CD8-positive, alpha-beta memory T cell (primary cell): Measurements from ENCODE around the gene C1orf74. TPM values are rescaled to one million over a fixed set of nuclear protein-coding genes. Genes with fewer than 3 reads are reported as not detected.
A peak's percentile ranks its signal among the peaks of the same experiment; 100 is the strongest.

Source experiments
- CTCF ChIA-PET: fragments of 350-600 bp; sonication (Branson Sonifier 250); formaldehyde crosslinking; loops from one replicate; lab custom pipeline; 2021; ENCODE audit warnings: antibody characterized with exemption; lab: Charles Lee
- POLR2A ChIA-PET: fragments of 350-600 bp; sonication (Branson Sonifier 250); formaldehyde crosslinking; loops from one replicate; lab custom pipeline; 2021; ENCODE audit warnings: antibody characterized with exemption; lab: Charles Lee
- DNase-seq, 5 donors: peaks; one replicate each; pipeline versions ENCODE4 v3.0.0 to v3.0.0-alpha.2; 2020 to 2022; ENCODE audit warnings: mixed read lengths in 1 of 5
- H3K27ac ChIP-seq: one replicate; pipeline ENCODE4 v1.7.0; 2013; ENCODE audit warnings: low read depth, mild to moderate bottlenecking, low read length, moderate library complexity
- H3K27me3 ChIP-seq: 2 replicates; pipeline ENCODE4 v1.7.0; 2013; ENCODE audit warnings: low read length, mild to moderate bottlenecking; ENCODE audit not compliant: insufficient read depth, poor library complexity, severe bottlenecking
- H3K36me3 ChIP-seq: 2 replicates; pipeline ENCODE4 v1.7.0; 2013; ENCODE audit warnings: mild to moderate bottlenecking, low read length, moderate library complexity; ENCODE audit not compliant: insufficient read depth
- H3K4me1 ChIP-seq: 2 replicates; pipeline ENCODE4 v1.7.0; 2013; ENCODE audit warnings: mild to moderate bottlenecking, low read length, moderate library complexity; ENCODE audit not compliant: insufficient read depth
- H3K4me3 ChIP-seq: 2 replicates; pipeline ENCODE4 v1.7.0; 2013; ENCODE audit warnings: mild to moderate bottlenecking, low read length
- H3K9me3 ChIP-seq: 2 replicates; pipeline ENCODE4 v1.7.0; 2013; ENCODE audit warnings: mild to moderate bottlenecking, low read length
- H3K27ac Mint-ChIP-seq, 8 donors: one replicate each; pipeline ENCODE4 v1.8.0; 2020 to 2021; ENCODE audit warnings: mixed read lengths in 8 of 8, mild to moderate bottlenecking in 6 of 8, inconsistent platforms in 3 of 8, moderate library complexity in 3 of 8
- H3K27me3 Mint-ChIP-seq, 2 donors: one replicate each; pipeline ENCODE4 v1.8.0; 2020 to 2021; ENCODE audit warnings: mixed read lengths in 2 of 2, mild to moderate bottlenecking in 1 of 2, moderate library complexity in 1 of 2
- H3K36me3 Mint-ChIP-seq, 3 donors: one replicate each; pipeline ENCODE4 v1.8.0; 2020 to 2021; ENCODE audit warnings: mixed read lengths in 3 of 3, inconsistent platforms in 1 of 3, mild to moderate bottlenecking in 1 of 3
- H3K4me1 Mint-ChIP-seq, 3 donors: one replicate each; pipeline ENCODE4 v1.8.0; 2020 to 2021; ENCODE audit warnings: mixed read lengths in 3 of 3, inconsistent platforms in 1 of 3, mild to moderate bottlenecking in 1 of 3
- H3K4me3 Mint-ChIP-seq, 7 donors: one replicate each; pipeline ENCODE4 v1.8.0; 2020 to 2021; ENCODE audit warnings: mixed read lengths in 7 of 7, mild to moderate bottlenecking in 6 of 7, moderate library complexity in 4 of 7, inconsistent platforms in 2 of 7
- H3K9me3 Mint-ChIP-seq, 5 donors: one replicate each; pipeline ENCODE4 v1.8.0; 2020 to 2022; ENCODE audit warnings: mixed read lengths in 5 of 5, mild to moderate bottlenecking in 3 of 5, moderate library complexity in 2 of 5, inconsistent platforms in 1 of 5
- polyA plus RNA-seq: library from polyadenylated mRNA; unstranded; fragments of 300-500 nt; fragmentation: Illumina TruSeq; gene quantifications from one replicate; pipeline ENCODE4 v1.2.3, GENCODE V29; 2021
- total RNA-seq, 2 experiments: library from RNA; stranded (reverse); gene quantifications; one replicate each; pipeline ENCODE4 v1.2.3, GENCODE V29; 2021

C1orf74 gene
- total and polyA plus RNA-seq, 3 experiments from 2014 or later = 0.35 to 2.2 (median 2.2) TPM

DNA sequence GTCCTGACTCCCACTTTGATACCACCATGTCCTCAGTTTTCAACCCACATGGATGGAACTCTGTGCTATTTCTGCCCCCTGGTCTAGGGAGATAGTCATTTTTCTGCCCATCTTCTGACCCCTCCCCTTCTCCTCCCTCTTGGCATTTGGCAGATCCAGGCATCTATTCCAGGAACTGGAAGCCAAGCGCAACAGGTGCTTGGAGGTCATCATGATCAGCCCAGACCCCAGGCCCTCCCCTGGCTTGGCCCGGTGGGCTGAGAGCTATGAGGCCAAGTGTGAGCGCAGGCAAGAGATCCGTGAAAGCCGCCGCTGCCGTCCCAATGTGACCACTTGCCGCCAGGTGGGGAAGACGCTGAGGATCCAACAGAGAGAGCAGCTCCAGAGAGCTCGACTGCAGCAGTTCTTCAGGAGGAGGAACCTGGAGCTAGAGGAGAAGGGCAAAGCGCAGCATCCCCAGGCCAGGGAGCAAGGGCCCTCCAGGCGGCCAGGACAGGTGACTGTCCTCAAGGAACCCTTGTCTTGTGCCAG lies 24.5 kb downstream of the C1orf74 start:
- ChIA-PET CTCF (interaction anchor here (17.3 kb wide), 1 partner anchor 9 kb away, joined by 255 read pairs; the partner anchor contains the start of gene TRAF3IP3), POLR2A (interaction anchor here (0.6 kb wide), 1 partner anchor 9 kb away, joined by 3 read pairs; no protein-coding TSS in a partner anchor)
- Histone ChIP-seq H3K36me3 (peaks cover 50% of the 10 kb centered on the region), H3K4me1 (peaks cover 79% of the 10 kb centered on the region), H3K27ac (no peak overlapping the region), H3K9me3 (no peaks in the 10 kb centered on the region), H3K4me3 (peak overlapping the region; percentile 89), H3K27me3 (no peaks in the 10 kb centered on the region)
- Mint-ChIP-seq H3K4me1 (peaks cover 73 to 82% (median 78%) of the 10 kb centered on the region in 3 donors), H3K36me3 (peaks cover 31 to 84% (median 42%) of the 10 kb centered on the region in 3 donors), H3K27me3 (no peaks in the 10 kb centered on the region), H3K9me3 (no peaks in the 10 kb centered on the region), H3K4me3 (peak overlapping the region; percentile 23 to 98 (median 55)), H3K27ac (peak overlapping the region; percentile 71 to 98 (median 96))
- DNase-seq = no peak

DNA sequence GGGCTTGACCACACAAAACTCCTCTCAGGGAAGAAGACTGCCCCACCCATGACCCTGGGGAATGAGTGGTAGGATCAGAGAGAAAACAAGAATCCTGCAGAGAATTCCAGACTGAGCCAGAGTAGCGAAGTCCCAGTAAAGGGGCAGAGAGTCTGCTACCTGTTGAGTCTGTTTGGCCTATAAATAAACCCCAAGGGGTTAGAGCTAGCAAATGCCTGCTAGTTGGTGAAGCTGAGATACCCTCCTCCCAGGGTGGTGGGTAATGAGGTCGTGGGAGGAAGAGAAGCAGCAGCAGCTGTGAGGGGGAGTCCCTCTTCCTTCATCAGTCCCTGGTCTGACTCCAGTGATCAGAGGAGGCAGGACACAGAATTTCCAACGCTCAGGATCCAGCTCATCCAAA lies 26.0 kb downstream of the C1orf74 start:
- peak overlapping the region; percentile 84 to 98 (median 97) for H3K27ac Mint-ChIP-seq
- peak overlapping the region; percentile 89 for H3K4me3 ChIP-seq
- POLR2A ChIA-PET = interaction anchor here (0.8 to 5.1 kb wide), 2 partner anchors 8 to 11 kb away, joined by 3 to 50 read pairs; no protein-coding TSS in a partner anchor
- CTCF ChIA-PET = interaction anchor here (17.1 to 17.3 kb wide), 2 partner anchors 4 to 7 kb away, joined by 255 read pairs; partner anchors contain the start of gene TRAF3IP3
- no peaks in the 10 kb centered on the region for H3K9me3 ChIP-seq
- peak overlapping the region; percentile 90 to 100 (median 98) for H3K4me3 Mint-ChIP-seq
- peaks cover 41% of the 10 kb centered on the region for H3K36me3 ChIP-seq
- no peaks in the 10 kb centered on the region for H3K27me3 Mint-ChIP-seq
- H3K9me3 Mint-ChIP-seq = no peaks in the 10 kb centered on the region
- H3K27me3 ChIP-seq = no peaks in the 10 kb centered on the region
- peak overlapping the region; percentile 20 for H3K27ac ChIP-seq
- H3K4me1 ChIP-seq = peaks cover 79% of the 10 kb centered on the region
- H3K36me3 Mint-ChIP-seq = peaks cover 24 to 72% (median 36%) of the 10 kb centered on the region in 3 donors
- H3K4me1 Mint-ChIP-seq = peaks cover 71 to 81% (median 76%) of the 10 kb centered on the region in 3 donors
- DNase-seq = no peak

DNA sequence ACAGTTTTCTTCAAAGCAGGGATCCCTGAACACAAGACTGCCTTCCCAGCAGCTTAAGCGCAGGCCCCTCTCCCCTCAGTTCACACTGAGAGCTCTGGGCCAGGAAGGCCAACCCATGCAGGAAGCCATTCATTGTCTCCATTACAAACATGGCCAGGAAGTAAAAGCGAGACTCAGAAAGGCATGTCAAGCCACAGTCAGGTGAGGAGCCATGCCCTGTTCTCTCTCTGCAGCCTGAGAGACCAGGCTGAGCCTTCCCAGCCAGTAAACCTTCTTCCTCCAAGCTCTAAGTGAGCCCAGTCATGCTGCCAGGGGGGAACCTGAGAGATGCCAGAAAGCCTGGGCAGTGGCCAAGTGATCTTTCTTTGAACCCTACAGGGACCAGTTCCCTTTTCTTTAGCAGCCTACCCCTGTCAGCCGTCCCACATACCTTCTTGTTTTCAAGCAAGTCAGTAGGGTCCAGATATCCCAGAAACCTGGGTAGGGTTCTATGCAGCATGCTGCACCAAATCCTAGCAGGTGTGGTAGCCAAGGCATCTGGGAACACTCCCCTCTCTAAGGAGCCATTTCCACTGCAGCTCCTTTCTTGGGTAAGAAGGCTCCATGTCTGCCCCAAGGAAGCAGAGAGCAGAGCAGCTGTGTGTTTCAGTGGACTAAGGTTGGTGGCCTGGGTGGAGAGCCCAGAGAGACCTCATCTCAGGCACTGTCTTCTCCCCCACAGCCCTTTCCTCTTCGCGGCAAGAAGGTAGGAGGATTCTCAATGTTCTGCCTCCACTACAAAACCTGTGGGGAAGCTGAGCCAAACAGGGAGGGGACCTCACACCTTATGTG lies 27.5 kb downstream of the C1orf74 start:
- H3K27me3 Mint-ChIP-seq = no peaks in the 10 kb centered on the region
- Histone ChIP-seq H3K4me3 (peak overlapping the region; percentile 89), H3K9me3 (no peaks in the 10 kb centered on the region), H3K27me3 (no peaks in the 10 kb centered on the region), H3K36me3 (peaks cover 25% of the 10 kb centered on the region), H3K4me1 (peaks cover 79% of the 10 kb centered on the region), H3K27ac (peak overlapping the region; percentile 57)
- peaks cover 66 to 81% (median 73%) of the 10 kb centered on the region in 3 donors for H3K4me1 Mint-ChIP-seq
- DNase-seq = peak; percentile 16 to 56 (median 41)
- POLR2A ChIA-PET = interaction anchor here (1.1 to 5.1 kb wide), 5 partner anchors 9 to 27 kb away, joined by 3 to 50 read pairs (median 6); partner anchors contain the start of gene C1orf74
- H3K36me3 Mint-ChIP-seq = peaks cover 16 to 56% (median 25%) of the 10 kb centered on the region in 3 donors
- H3K4me3 Mint-ChIP-seq = peak overlapping the region; percentile 90 to 100 (median 98)
- CTCF ChIA-PET = interaction anchor here (0.7 to 17.3 kb wide), 9 partner anchors 5 to 187 kb away, joined by 3 to 255 read pairs (median 4); partner anchors contain the start of genes C1orf74 and TRAF3IP3
- H3K9me3 Mint-ChIP-seq = no peaks in the 10 kb centered on the region
- H3K27ac Mint-ChIP-seq = peak overlapping the region; percentile 84 to 98 (median 96)

DNA sequence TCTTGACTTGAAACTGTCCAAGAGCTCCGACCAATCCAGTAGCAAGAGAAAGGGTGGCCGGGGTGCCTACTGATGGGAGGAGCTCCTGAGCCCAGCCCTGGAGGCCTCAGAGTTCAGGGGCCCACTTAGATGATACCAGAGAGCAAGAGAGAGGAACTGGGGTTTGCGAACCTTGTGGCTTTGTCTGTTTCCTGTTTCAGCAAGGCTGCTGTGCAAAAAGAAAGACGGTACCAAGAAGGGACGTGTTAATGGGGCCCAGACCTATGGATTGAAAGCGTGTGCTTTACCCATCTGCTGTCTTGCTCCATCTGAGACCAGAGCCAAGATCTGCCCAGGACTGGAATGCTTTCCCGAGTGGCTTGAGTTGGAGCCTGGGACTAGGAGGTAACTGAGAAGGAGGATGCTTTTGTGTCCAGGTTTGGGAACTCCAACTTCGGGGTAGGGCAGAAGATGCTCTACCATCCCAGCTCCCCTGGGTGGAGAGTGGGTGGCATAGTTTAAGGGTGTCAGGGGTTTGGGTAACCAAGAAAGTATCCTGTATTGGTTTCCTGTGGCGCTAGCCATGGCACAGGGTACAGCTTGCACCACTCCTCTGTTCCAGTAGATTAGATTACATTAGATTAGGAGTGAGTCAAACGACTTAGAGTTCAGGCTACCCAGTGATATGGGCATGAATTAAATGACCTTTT lies 28.3 kb downstream of the C1orf74 start, which contains the start of gene TRAF3IP3:
Gene TRAF3IP3, plus strand, starts transcription at position 128 of the 689 bp plus-strand sequence. CDS start 3,987 bp downstream, outside the sequence.
- Mint-ChIP-seq H3K36me3 (peaks cover 9 to 49% (median 20%) of the 10 kb centered on the region in 3 donors), H3K27me3 (no peaks in the 10 kb centered on the region), H3K4me3 (peak within 1 kb of the TSS; percentile 90 to 100 (median 98)), H3K27ac (peak within 1 kb of the TSS; percentile 84 to 98 (median 96)), H3K9me3 (no peaks in the 10 kb centered on the region), H3K4me1 (peaks cover 67 to 81% (median 73%) of the 10 kb centered on the region in 3 donors)
- POLR2A ChIA-PET = interaction anchor here (0.5 to 5.1 kb wide), 6 partner anchors 10 to 52 kb away, joined by 3 to 50 read pairs (median 5); partner anchors contain the start of gene C1orf74
- peaks cover 18% of the 10 kb centered on the region for H3K36me3 ChIP-seq
- CTCF ChIA-PET = interaction anchor here (0.9 to 17.3 kb wide), 7 partner anchors 5 to 67 kb away, joined by 3 to 255 read pairs (median 10); partner anchors contain the start of gene TRAF3IP3
- H3K27ac ChIP-seq = peak within 1 kb of the TSS; percentile 57
- no peaks in the 10 kb centered on the region for H3K9me3 ChIP-seq
- DNase-seq = peak; percentile 52 to 84 (median 80)
- H3K27me3 ChIP-seq = no peaks in the 10 kb centered on the region
- H3K4me3 ChIP-seq = peak within 1 kb of the TSS; percentile 89
- H3K4me1 ChIP-seq = peaks cover 78% of the 10 kb centered on the region

DNA sequence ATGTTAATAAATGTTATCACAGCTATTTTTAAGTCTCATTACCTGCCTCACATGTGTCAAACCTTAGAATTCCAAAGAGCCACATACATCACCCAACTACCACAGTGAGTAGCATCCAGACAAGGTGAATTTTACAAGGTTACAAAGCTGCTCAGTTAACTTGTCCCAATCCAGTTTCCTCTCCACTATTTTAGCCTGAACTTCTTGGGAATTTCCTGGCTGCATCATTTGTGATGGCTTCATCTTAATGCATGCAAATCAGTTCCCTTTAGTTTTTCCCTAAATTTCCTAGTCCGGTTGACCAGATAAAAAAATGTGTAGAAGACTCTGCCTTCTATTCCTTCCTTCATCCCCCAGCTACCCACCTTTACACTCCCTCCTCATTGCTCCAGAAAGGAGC lies 29.1 kb downstream of the C1orf74 start:
- ChIA-PET CTCF (interaction anchor here (0.9 to 17.3 kb wide), 8 partner anchors 4 to 72 kb away, joined by 3 to 255 read pairs (median 6); partner anchors contain the start of genes TRAF3IP3 and UTP25), POLR2A (interaction anchor here (0.5 to 5.1 kb wide), 4 partner anchors 14 to 53 kb away, joined by 3 to 50 read pairs (median 12); partner anchors contain the start of gene C1orf74)
- peaks cover 5 to 41% (median 16%) of the 10 kb centered on the region in 3 donors for H3K36me3 Mint-ChIP-seq
- H3K9me3 ChIP-seq = no peaks in the 10 kb centered on the region
- H3K4me3 ChIP-seq = peak overlapping the region; percentile 89
- peaks cover 14% of the 10 kb centered on the region for H3K36me3 ChIP-seq
- H3K27me3 ChIP-seq = no peaks in the 10 kb centered on the region
- H3K27ac ChIP-seq = no peak overlapping the region
- H3K27me3 Mint-ChIP-seq = no peaks in the 10 kb centered on the region
- H3K4me3 Mint-ChIP-seq = peak overlapping the region; percentile 90 to 100 (median 98)
- no peaks in the 10 kb centered on the region for H3K9me3 Mint-ChIP-seq
- peaks cover 68 to 81% (median 73%) of the 10 kb centered on the region in 3 donors for H3K4me1 Mint-ChIP-seq
- peak overlapping the region; percentile 84 to 98 (median 96) for H3K27ac Mint-ChIP-seq
- no peak for DNase-seq
- peaks cover 77% of the 10 kb centered on the region for H3K4me1 ChIP-seq

DNA sequence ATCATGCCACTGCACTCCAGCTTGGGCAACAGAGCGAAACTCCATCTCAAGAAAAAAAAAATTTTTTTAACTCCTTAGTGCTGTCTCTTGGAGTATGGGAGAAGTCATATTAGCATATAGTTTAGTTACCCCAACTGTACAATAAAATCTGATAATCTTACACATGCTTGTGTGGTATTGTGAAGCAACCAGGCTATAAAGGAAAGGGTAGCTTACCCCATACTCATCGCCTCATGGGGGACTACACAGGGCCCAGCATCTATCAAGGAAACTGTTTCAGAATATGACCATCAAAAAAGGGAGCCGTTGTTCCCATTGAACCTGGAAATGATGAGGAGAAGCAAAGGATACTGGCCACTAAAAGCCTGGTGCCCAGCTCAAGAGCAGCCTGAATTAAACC lies 31.5 kb downstream of the C1orf74 start:
- Mint-ChIP-seq H3K9me3 (no peaks in the 10 kb centered on the region), H3K4me3 (no peak overlapping the region), H3K36me3 (peaks cover 0 to 18% (median 4%) of the 10 kb centered on the region in 3 donors), H3K27me3 (no peaks in the 10 kb centered on the region), H3K27ac (peak overlapping the region in 5 of 8 donors; percentile 57 to 98 (median 91)), H3K4me1 (peaks cover 61 to 77% (median 72%) of the 10 kb centered on the region in 3 donors)
- CTCF ChIA-PET = interaction anchor here (1.6 to 17.1 kb wide), 3 partner anchors 9 to 183 kb away, joined by 3 to 255 read pairs (median 4); partner anchors contain the start of gene TRAF3IP3
- H3K36me3 ChIP-seq = no peaks in the 10 kb centered on the region
- H3K9me3 ChIP-seq = no peaks in the 10 kb centered on the region
- no peak for DNase-seq
- POLR2A ChIA-PET = no interaction called here
- no peaks in the 10 kb centered on the region for H3K27me3 ChIP-seq
- H3K4me1 ChIP-seq = peaks cover 73% of the 10 kb centered on the region
- H3K4me3 ChIP-seq = no peak overlapping the region
- no peak overlapping the region for H3K27ac ChIP-seq
